NCI-H82 treated with DMSO at 0.1 percent for 48 hours (cell line): Measurements from ENCODE around the gene ZFYVE27.

Experiments used
- DNase-seq: peaks from one replicate; lab custom pipeline; 2025; ENCODE audit not compliant: unreplicated experiment; lab: John Stamatoyannopoulos, UW

Gene ZFYVE27

DNA sequence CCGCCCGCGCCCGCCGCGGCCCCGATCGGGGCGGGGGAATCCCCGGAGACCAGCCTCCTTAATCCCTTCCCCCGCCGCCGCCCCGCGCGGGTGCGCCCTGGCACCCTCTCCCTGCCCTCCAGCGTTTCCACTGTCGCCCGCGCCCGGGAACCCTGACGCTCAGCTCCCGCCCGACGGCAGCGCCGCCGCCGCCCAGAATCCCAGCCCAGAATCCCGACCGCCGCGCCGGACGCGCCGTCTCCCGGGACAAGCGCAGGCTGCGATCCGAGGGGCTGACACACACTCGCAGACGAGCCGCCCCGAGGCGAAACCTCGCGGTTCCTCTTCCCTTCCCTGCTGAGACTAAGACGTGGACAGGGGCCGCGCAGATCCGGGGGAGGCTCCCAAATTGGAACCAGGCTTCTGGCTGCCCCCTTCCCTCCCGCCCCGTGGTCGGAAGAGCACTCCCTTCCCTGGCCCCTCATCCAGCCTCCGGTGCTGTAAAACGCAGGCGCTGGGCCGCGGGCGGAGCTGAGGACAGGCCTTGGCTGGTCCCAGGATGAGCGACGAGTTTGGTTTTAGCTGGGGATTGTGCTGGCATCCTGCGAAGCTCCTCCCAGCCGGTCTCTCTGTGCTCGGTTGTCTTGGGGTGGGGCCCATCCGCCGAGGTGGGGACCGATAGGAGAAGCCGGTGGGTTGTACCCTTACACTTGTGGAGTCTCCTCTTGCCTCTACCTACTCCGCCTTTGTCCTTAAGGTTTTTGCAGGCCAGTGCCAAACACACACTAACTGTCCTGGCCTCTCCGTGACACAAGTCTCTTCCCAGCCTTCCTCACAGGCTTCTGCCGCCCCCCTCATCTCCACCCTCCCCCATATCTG, 22.3 kb upstream of the ZFYVE27 start:
- DNase-seq, result no peak

DNA sequence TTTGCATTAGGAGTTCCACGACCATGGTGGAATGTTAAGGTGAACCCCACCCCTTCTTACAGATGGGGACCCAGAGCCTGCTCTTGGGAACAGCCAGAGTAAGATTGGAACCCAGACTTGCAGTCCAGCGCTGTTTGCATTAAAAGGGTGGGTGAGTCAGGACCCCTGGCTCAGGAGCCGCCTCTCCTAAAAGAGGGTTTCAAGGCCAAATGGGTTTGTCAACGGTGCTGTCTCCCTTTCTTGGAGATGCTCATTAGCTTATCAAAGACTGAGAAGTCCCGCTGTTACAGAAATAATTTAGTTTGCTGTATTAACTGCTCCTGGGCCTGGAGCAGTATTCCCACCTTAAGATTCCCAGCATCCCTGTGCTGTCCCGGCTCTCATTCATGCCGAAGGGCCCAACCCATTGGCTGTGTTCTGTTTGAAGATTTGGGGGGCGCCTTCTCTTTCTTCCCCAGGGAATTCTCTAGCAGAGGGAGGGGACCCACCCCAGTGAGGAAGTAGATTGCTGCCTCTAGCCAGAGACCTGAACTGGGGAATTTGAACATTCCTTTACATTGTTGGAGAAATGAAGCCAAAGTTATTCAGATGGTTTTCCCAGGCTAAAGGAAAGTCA, 21.6 kb upstream of the ZFYVE27 start:
- no peak for DNase-seq

DNA sequence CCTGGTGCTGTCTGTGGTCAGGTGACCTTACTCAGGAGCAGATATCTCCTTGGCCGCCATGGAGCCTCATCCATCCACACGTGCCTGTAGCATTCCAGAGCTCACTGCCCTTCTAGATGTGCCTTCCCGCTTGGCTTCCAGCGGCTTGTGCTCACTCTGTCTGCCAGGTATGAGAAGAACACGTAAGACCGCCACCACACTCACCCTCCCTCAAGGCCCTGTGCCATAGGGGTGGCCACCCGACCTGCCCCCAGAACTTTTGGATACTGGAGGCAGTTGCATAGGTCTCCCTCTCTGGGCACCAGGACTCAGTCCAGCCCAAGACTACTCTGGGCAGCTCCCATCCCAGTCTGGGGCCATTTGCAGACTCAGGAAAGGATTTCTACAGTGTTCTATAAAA, 19.3 kb upstream of the ZFYVE27 start:
- no peak for DNase-seq

DNA sequence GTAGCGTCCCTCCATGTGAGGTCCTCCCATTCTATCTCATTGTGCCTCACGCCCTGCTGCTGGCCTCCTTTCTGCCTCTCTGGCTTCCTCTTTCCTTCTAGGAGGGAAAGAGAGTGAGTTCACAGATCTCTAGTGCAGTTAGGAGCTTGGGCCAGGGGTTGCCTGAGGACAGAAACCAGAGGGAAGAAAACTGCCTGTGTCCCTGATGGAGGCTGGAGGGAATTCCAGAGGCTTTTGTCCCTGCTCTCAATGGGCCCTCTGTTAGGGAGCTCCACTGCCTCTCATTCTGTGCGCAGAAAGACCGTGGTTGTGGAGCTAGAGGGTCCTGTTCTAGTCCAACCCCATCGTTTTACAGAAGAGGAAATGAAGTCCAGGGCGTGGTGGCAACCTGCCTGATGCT, 18.8 kb upstream of the ZFYVE27 start:
- DNase-seq, result no peak

DNA sequence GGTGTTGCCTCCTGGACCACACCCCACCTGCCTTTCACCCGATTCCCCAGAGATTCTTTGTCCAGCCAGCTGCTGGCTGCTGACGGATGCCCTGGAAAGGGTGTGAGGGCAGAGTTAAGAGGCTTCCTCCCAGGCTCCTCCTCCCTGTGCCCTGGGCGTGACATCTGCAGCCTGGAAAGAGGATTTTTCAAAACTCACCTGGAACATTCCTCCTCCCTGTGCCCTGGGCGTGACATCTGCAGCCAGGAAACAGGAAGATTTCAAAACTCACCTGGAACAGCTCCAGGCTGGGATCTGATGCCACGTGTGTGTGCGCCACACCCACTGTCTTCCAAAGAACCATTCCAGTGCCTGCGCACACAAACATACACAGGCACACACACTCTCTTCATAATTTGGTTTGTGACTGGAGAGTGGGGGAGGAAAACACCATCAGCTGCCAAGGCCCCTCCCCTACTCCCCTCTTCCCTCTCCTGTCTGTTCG, 18.2 kb upstream of the ZFYVE27 start:
- no peak for DNase-seq

DNA sequence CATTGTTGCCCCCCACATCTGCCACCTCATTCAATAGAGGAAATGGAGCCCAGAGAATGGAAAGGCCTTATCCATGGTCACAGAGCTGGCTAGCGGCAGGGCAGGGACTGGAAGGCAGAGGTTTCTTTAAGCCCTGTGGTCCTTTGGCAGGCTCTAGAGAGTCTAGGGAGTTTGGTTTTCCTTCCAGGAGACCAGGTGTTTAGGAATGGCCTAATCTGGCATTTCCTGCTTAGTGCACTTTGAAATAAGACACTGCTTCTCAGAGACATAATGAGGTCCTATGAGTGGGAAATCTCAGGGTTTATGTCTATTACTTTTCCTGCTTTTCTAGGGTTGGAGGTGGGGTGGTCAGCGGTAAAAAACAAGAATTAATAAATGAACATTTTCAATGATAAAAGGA, 17.3 kb upstream of the ZFYVE27 start:
- DNase-seq, result no peak

DNA sequence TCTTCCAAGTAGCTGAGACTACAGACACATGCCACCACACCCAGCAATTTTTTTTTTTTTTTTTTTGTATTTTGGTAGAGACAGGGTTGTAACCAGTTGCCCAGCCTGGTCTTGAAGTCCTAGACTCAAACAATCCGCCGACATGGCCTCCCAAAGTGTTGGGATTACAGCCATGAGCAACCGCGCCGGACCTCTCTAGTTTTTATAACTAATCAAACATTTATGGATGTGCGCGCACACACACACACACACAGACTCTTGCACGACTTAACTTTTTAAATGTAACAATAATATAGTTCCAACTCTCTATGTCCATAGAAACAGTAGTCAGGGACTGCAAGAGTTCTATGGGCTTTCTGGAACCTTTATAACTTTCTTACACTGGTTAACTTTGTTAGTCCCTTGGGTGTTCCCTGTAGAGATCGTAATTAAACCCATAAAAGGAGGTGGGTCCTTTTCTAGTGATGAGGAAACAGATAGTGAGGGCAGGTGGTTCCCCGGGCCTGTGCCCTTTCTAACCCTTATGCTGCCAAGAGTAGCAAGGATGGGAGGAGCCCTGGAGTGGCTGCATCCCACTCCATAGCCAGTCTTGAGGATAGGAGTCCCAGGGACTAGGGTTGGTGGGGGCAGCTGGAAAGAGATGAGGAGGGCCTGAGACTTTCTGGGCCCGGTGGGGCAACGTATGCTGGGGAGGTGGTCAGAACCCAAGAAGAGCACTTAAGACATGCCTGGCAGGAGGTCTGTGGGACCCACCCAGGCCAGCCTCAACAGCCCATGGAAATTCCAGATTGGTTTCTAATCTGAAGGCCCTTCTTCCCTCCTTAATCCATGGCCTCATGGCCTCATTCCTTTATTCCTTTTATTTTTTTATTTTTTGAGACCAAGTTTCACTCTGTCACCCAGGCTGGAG, 14.8 kb upstream of the ZFYVE27 start:
- DNase-seq, result no peak

DNA sequence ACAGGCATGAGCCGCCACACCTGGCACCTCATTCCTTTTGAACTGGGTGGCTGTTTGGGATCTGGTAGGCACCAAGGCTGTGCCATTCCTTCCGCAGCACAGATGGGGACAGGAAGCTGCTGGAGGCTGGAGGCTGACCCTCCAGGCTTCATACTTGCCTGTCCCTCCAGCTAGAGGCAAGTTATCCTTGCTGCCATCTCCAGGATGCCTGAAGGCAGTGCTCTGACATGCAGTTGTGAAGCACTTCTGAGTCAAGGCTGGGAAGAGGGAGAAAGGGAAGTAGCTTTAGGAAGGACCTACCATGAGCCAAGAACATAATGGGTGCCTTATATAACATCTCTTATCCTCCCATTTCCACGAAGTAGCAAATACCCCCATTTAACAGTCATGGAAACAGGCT, 13.9 kb upstream of the ZFYVE27 start:
- DNase-seq, result no peak

DNA sequence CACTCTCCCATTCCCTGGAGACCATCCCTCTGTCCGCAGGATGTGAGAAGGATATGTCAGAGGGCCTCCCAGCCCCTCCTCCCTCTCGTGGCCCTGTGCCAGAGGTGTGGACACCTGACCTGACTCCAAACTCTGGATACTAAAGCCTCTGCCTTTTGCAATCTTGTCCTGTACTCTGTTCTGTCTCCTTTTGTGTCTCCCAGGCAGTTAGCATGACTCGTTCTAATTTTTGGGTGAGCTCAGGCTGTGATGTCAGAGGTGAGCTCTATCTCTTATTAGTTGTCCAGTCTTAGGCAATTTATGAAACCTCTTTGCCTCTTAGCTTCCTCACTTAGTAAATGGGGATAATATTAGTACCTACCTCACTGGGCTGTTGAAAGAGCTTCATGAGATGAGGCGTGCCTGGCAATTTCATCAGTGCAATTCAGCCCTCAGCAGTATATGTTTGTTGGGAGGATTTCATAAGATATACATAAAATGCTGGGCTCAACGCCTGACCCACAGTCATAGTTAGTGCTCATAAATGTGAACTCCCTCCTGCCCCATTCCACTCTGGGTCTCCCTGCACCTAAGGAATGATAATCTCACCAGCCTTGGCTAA, 12.5 kb upstream of the ZFYVE27 start:
- DNase-seq, result no peak

DNA sequence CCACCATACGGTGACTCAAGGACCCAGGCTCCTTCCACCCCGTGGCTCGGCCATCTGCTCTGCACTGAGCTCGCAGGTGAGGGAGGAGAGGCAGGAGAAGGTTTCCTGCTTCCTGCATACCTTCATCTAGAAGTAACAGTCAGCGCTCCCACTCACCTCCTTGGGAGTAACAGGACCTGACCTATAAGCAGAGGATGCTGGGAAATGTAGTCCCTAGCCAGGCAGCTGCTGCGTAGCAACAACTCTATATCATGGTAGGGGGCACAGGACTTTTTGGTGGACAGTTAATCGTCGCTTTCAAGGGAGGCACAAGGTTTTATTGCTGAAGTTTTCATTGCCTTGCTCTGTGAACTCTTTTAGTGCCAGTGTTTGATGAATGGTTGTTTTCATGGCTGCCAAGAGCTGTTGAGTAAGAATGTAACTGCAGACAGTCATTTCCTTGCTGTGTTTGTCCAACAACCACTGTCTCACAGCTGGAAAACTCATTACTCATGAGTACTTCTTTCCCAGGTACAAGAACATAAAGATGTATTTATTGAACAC, 10.2 kb upstream of the ZFYVE27 start:
- no peak for DNase-seq

DNA sequence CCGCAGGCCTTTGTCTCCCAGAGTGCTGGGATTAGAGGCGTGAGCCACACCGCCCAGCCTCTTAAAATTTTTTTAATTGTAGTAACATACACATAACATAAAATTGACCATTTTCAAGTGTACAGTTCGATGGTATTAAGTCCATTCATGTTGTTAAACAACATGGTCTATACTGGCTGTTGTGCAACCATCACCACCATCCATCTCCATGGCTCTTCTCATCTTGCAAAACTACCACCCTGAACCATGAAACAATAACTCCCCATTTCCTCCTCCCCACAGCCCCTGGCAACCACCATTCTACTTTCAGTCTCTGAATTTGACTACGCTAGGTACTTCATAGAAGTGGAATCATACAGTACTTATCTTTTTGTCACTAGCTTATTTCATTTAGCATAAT, 7.9 kb upstream of the ZFYVE27 start:
- DNase-seq, result no peak

DNA sequence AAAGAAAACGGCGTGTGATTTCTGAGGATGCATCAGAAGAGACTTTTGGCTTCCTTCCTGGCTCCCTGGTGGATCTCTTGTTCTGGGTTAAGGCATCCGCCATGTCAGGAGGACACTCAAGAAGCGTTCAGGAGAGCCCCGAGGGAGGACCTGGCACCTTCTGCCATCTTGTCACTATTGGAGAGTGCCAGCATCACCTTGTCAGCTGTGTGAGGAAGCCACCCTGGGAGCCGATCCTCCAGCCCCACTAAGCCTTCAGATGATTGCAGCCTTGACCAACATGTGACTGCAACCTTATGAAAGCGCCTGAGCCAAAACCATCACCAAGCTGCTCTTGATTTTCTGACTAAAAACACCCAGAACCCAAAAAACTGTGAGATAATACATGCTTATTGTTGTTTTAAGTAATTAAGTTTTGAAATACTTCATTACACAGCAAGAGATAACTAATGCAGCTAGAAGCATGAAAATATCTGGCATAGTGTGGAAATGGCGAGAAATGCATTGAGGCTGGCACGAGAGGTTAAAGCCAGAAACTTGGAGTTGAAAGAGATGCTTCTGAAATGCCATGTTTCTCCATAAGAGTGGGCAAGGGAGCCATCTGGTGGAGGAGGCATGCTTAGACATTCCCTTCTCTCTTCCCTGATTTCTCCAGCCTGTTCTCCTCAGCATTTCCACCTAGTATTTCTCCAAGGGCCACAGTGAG, 5.4 kb upstream of the ZFYVE27 start:
- peak; percentile 48 for DNase-seq

DNA sequence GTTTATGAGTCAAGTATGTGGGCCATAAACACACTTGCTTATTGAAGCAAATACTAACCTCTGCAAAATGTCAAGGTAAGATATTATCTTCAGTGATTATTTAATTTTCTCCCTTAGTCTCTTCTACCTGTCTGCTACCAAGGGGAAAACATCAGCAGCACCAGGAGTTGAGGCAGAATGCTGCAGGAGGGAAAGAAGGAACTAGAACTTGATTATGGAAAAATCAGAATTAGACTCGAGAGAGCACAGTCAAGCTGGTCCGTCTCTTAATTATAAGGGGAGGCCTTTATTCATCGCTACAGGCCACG, 4.9 kb upstream of the ZFYVE27 start:
- DNase-seq, result no peak

DNA sequence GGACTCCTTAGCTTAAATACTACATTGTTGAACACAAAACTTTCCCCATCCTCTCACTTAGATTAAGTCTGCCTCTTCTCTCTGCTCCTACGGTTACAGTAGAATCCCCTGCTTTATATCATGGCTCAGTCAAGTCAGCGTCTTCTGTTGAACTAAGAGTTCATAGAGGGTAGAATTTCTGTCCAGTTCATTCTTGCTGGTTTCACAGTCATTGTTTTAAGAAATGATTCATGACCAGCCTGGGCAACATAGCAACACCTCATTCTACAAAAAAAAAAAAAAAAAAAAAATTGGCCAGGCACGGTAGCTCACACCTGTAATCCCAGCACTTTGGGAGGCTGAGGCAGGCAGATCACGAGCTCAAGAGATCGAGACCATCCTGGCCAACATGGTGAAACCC, 3.7 kb upstream of the ZFYVE27 start:
- no peak for DNase-seq

DNA sequence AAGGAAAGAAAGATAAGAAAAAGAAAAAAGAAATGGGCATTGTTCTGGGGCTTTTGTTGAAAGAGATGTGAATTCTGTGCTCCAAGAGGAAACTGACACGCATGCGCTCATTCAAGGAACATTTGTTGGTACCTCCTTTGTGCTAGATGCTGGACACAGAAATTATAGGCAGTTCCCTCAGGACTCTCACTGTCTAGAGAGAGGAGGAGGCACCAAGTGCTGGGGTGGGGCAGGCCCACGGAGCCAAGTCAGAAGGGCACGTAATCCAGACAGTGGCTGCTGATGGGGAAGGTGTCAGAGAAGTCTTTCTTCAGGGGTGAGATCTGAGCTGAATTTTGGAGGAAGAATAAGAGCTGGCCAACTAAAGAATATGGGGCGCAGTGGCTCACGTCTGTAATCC, 2.9 kb upstream of the ZFYVE27 start:
- no peak for DNase-seq

DNA sequence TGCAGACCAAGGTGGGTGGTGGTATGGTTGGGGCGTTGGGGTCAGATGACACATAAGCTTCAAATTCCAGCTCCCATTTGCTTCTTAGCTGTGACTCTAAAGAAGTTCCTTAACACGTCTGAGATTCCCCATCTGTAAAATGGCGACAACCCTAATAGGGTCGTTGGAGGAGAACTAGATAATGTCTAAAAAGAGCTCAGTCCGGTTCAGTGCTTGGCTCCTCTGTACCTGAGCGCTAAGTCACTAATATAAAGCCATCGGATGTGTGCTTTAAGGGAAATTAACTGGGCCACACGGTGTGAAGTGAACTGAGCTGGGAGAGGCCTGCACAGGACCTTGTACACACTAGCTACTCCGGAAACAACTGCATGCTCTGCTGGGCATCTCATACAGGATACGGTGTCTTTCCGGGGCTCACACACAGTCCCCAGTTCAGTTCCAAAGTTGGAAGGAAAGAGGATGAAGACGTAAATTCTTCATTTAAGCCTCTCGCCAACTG, 476 bp upstream of the ZFYVE27 start:
- DNase-seq, result no peak

DNA sequence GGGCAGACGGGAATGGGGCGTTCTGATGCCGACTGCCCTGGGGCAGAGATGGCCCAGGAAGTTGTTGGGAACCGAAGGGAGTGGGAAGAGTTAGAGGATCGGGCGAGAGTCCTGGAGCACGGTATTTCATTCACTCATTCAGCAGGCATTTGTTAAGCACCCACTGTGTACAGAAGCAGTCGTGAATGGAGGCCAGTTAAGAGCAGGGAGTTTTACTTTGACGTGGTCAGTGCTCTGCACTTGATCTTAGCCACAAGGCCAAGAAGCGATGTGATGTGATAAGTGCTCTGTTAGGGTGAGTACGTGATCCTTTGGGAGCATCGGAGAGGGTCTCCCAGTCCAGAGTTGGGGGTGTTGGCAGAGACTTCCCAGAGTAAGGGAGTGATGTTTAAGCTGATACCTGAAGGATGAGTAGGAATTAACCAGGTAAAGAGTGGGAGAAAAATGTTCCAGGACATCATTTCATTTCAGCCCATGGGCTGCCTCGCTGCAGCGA, 890 bp downstream of the ZFYVE27 start:
- DNase-seq, result no peak

DNA sequence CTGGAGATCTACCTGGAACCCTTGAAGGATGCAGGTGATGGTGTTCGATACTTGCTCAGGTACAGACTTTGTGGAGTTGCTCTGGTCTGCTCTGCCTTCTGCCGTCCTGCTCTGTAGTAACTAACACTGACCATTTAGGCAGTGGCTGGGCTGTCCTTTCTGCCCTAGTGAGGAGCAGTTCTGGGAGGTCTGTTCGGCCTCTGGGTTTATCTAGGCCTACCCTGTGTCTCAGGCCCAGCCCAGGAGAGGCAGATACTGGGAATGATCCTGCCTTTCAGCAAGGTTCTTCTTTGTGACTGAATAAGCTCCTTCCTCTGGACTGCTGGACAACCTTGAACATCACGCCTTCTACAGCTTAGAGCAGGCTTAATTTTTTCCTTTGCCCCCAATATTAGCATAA, 1.7 kb downstream of the ZFYVE27 start:
- no peak for DNase-seq

DNA sequence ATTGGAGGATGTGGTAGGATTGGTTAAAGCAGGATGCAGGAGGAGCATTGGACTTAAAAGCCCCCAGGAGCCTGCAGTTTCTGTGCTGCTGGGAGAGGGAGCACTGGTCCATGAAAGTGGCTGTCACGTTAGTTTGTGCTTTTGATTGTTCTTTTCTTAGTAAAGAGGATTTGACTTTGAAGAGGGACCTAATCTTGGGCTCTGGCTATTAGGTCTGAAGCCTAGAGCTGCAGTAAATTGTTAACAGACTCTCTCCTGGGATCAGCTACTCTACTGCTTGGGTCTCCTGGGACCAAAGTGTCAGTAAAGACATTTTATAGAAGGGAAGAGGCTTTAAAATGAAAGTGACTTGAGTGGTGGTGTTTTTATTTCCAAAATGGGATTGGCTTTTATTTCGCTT, 3.7 kb downstream of the ZFYVE27 start:
- DNase-seq, result peak; percentile 49
